Activated T-helper 17 cell treated with anti-CD3 and anti-CD28 coated beads, Interleukin-2, amount 50 U/mL, for 72 hours (primary cell): ENCODE measurements around the gene ADAMTS14. TPM values are rescaled to one million over a fixed set of nuclear protein-coding genes. Genes with fewer than 3 reads are reported as not detected.

Experiments used
- ATAC-seq: fragments of 150-1000 bp; cut with Tn5 transposase; replicated peaks from 2 replicates; pipeline ENCODE4 v1.10.0; 2021; ENCODE audit warnings: mild to moderate bottlenecking, moderate library complexity
- H3K27ac Mint-ChIP-seq: one replicate; pipeline ENCODE4 v1.8.0; 2022; ENCODE audit warnings: mixed read lengths
- H3K27me3 Mint-ChIP-seq: one replicate; pipeline ENCODE4 v1.8.0; 2022; ENCODE audit warnings: mixed read lengths
- H3K36me3 Mint-ChIP-seq: one replicate; pipeline ENCODE4 v1.8.0; 2022; ENCODE audit warnings: low read depth, mild to moderate bottlenecking, mixed read lengths
- H3K4me1 Mint-ChIP-seq: one replicate; pipeline ENCODE4 v1.8.0; 2022; ENCODE audit warnings: mixed read lengths
- H3K4me3 Mint-ChIP-seq: one replicate; pipeline ENCODE4 v1.8.0; 2022; ENCODE audit warnings: mild to moderate bottlenecking, mixed read lengths
- H3K9me3 Mint-ChIP-seq: one replicate; pipeline ENCODE4 v1.8.0; 2022; ENCODE audit warnings: mixed read lengths
- total RNA-seq, 2 donors: library from RNA; stranded (reverse); gene quantifications; one replicate each; pipeline ENCODE4 v1.2.3, GENCODE V29; 2022

ADAMTS14 gene
- total RNA-seq, 2 donors from 2014 or later, result 0.06 to 0.19 TPM

- Mint-ChIP-seq H3K9me3 (no peaks in the 10 kb centered on the region), H3K27me3 (no peaks in the 10 kb centered on the region), H3K27ac (no peak overlapping the region), H3K36me3 (no peaks in the 10 kb centered on the region), H3K4me3 (no peak overlapping the region), H3K4me1 (no peaks in the 10 kb centered on the region)
- no peak for ATAC-seq
Observed at GRCh38 chr10:70748801-70749573, 76.7 kb downstream of the ADAMTS14 start.

GRCh38 chr10:70749756-70750155, 77.5 kb downstream of the ADAMTS14 start:
- Mint-ChIP-seq H3K4me1 (no peaks in the 10 kb centered on the region), H3K9me3 (no peaks in the 10 kb centered on the region), H3K4me3 (no peak overlapping the region), H3K27ac (no peak overlapping the region), H3K36me3 (no peaks in the 10 kb centered on the region), H3K27me3 (no peaks in the 10 kb centered on the region)
- no peak for ATAC-seq

- H3K9me3 Mint-ChIP-seq, result no peaks in the 10 kb centered on the region
- no peaks in the 10 kb centered on the region for H3K27me3 Mint-ChIP-seq
- no peak overlapping the region for H3K4me3 Mint-ChIP-seq
- H3K36me3 Mint-ChIP-seq, result no peaks in the 10 kb centered on the region
- H3K27ac Mint-ChIP-seq, result no peak overlapping the region
- H3K4me1 Mint-ChIP-seq, result no peaks in the 10 kb centered on the region
- ATAC-seq, result no peak
Observed at GRCh38 chr10:70750156-70750703, 77.9 kb downstream of the ADAMTS14 start.

GRCh38 chr10:70751356-70751755, 79.0 kb downstream of the ADAMTS14 start:
- ATAC-seq, result no peak
- no peaks in the 10 kb centered on the region for H3K27me3 Mint-ChIP-seq
- H3K4me3 Mint-ChIP-seq, result no peak overlapping the region
- no peaks in the 10 kb centered on the region for H3K9me3 Mint-ChIP-seq
- no peak overlapping the region for H3K27ac Mint-ChIP-seq
- H3K4me1 Mint-ChIP-seq, result no peaks in the 10 kb centered on the region
- H3K36me3 Mint-ChIP-seq, result no peaks in the 10 kb centered on the region

- H3K9me3 Mint-ChIP-seq, result no peaks in the 10 kb centered on the region
Observed at GRCh38 chr10:70751991-70752390, 79.7 kb downstream of the ADAMTS14 start.

GRCh38 chr10:70752571-70752970, 80.3 kb downstream of the ADAMTS14 start:
- no peaks in the 10 kb centered on the region for H3K4me1 Mint-ChIP-seq
- H3K9me3 Mint-ChIP-seq, result no peaks in the 10 kb centered on the region
- ATAC-seq, result no peak
- H3K4me3 Mint-ChIP-seq, result no peak overlapping the region
- H3K27ac Mint-ChIP-seq, result no peak overlapping the region
- no peaks in the 10 kb centered on the region for H3K36me3 Mint-ChIP-seq
- no peaks in the 10 kb centered on the region for H3K27me3 Mint-ChIP-seq

More at GRCh38 chr10:70751991-70752390, 79.7 kb downstream of the ADAMTS14 start:
- Mint-ChIP-seq H3K27ac (no peak overlapping the region), H3K4me3 (no peak overlapping the region), H3K4me1 (no peaks in the 10 kb centered on the region), H3K36me3 (no peaks in the 10 kb centered on the region), H3K27me3 (no peaks in the 10 kb centered on the region)
- ATAC-seq, result no peak

GRCh38 chr10:70753026-70753663, 80.8 kb downstream of the ADAMTS14 start:
- H3K27ac Mint-ChIP-seq, result no peak overlapping the region
- no peaks in the 10 kb centered on the region for H3K27me3 Mint-ChIP-seq
- no peak overlapping the region for H3K4me3 Mint-ChIP-seq
- H3K4me1 Mint-ChIP-seq, result no peaks in the 10 kb centered on the region
- H3K36me3 Mint-ChIP-seq, result no peaks in the 10 kb centered on the region
- no peaks in the 10 kb centered on the region for H3K9me3 Mint-ChIP-seq
- no peak for ATAC-seq

- Mint-ChIP-seq H3K9me3 (no peaks in the 10 kb centered on the region), H3K36me3 (no peaks in the 10 kb centered on the region), H3K4me1 (peaks cover 6% of the 10 kb centered on the region), H3K27ac (peak overlapping the region; percentile 2), H3K27me3 (no peaks in the 10 kb centered on the region), H3K4me3 (no peak overlapping the region)
- no peak for ATAC-seq
Observed at GRCh38 chr10:70753841-70754621, 81.7 kb downstream of the ADAMTS14 start.

GRCh38 chr10:70756700-70757360, 84.5 kb downstream of the ADAMTS14 start:
- Mint-ChIP-seq H3K27me3 (no peaks in the 10 kb centered on the region), H3K9me3 (no peaks in the 10 kb centered on the region), H3K4me1 (peaks cover 7% of the 10 kb centered on the region), H3K27ac (no peak overlapping the region), H3K36me3 (no peaks in the 10 kb centered on the region), H3K4me3 (no peak overlapping the region)
- peak; percentile 41 for ATAC-seq

- Mint-ChIP-seq H3K4me1 (peaks cover 7% of the 10 kb centered on the region), H3K4me3 (no peak overlapping the region), H3K9me3 (no peaks in the 10 kb centered on the region), H3K27me3 (no peaks in the 10 kb centered on the region), H3K27ac (no peak overlapping the region), H3K36me3 (no peaks in the 10 kb centered on the region)
- ATAC-seq, result no peak
Observed at GRCh38 chr10:70757856-70758255, 85.5 kb downstream of the ADAMTS14 start.

GRCh38 chr10:70758757-70759514, 86.6 kb downstream of the ADAMTS14 start:
- Mint-ChIP-seq H3K27me3 (no peaks in the 10 kb centered on the region), H3K4me1 (peaks cover 7% of the 10 kb centered on the region), H3K27ac (peak overlapping the region; percentile 45)

GRCh38 chr10:70759781-70760180, 87.5 kb downstream of the ADAMTS14 start:
- ATAC-seq, result no peak

More at GRCh38 chr10:70758757-70759514, 86.6 kb downstream of the ADAMTS14 start:
- Mint-ChIP-seq H3K9me3 (no peaks in the 10 kb centered on the region), H3K36me3 (no peaks in the 10 kb centered on the region), H3K4me3 (peak overlapping the region; percentile 27)
- peak; percentile 62 for ATAC-seq

GRCh38 chr10:70760271-70760787, 88.0 kb downstream of the ADAMTS14 start:
- Mint-ChIP-seq H3K9me3 (no peaks in the 10 kb centered on the region), H3K27ac (no peak overlapping the region), H3K4me1 (peaks cover 7% of the 10 kb centered on the region), H3K4me3 (no peak overlapping the region), H3K36me3 (no peaks in the 10 kb centered on the region), H3K27me3 (no peaks in the 10 kb centered on the region)
- ATAC-seq, result no peak

More at GRCh38 chr10:70759781-70760180, 87.5 kb downstream of the ADAMTS14 start:
- no peaks in the 10 kb centered on the region for H3K27me3 Mint-ChIP-seq
- no peaks in the 10 kb centered on the region for H3K9me3 Mint-ChIP-seq
- no peak overlapping the region for H3K4me3 Mint-ChIP-seq
- H3K36me3 Mint-ChIP-seq, result no peaks in the 10 kb centered on the region
- H3K27ac Mint-ChIP-seq, result no peak overlapping the region
- peaks cover 7% of the 10 kb centered on the region for H3K4me1 Mint-ChIP-seq
